ENCODE measurements around the gene EBNA1BP2. TPM values are rescaled to one million over a fixed set of nuclear protein-coding genes. Genes with fewer than 3 reads are reported as not detected.
"Not testable (repeated sequence)": the region's sequence is repeated elsewhere in the genome, so short reads cannot be mapped to it uniquely, and the experiment has no call there.

Gene EBNA1BP2
- total and polyA plus RNA-seq, 7 donors: 20.1 to 153 (median 46.2) TPM

- Histone ChIP-seq H3K4me1 (no peaks in the 10 kb centered on the region), H3K27ac (no peak overlapping the region), H3K9me3 (no peaks in the 10 kb centered on the region), H3K27me3 (ENCODE audit: insufficient read depth in 3 of 3, low read length in 2 of 3) (peaks cover 5 to 7% (median 6%) of the 10 kb centered on the region in 3 donors), H3K4me3 (no peak overlapping the region), H3K36me3 (ENCODE audit: insufficient read depth in 1 of 2, low read depth in 1 of 2) (no peaks in the 10 kb centered on the region)
- TF ChIP-seq CTCF (IDR thresholded peaks at IDR 0.05): no peak
- intact Hi-C loops (cut with DNase I): no loop called here
- no peak for ATAC-seq
- 21 to 42% (median 36%) methylated on average over 1 of the region's 1 CpG for WGBS, 3 donors
- DNase-seq: no peak
Observed at GRCh38 chr1:43134068-43134467, 38.0 kb downstream of the EBNA1BP2 start.

GRCh38 chr1:43129426-43129825 lies 42.7 kb downstream of the EBNA1BP2 start:
- Histone ChIP-seq H3K27me3 (ENCODE audit: insufficient read depth in 3 of 3, low read length in 2 of 3) (peaks cover 4 to 19% (median 6%) of the 10 kb centered on the region in 3 donors), H3K9me3 (no peaks in the 10 kb centered on the region), H3K27ac (no peak overlapping the region), H3K4me1 (no peaks in the 10 kb centered on the region), H3K36me3 (ENCODE audit: insufficient read depth in 1 of 2, low read depth in 1 of 2) (no peaks in the 10 kb centered on the region), H3K4me3 (no peak overlapping the region)
- TF ChIP-seq CTCF (IDR thresholded peaks at IDR 0.05): no peak
- no peak for DNase-seq
- intact Hi-C loops (cut with DNase I): no loop called here
- WGBS, 3 donors: 45 to 51% (median 48%) methylated on average over 5 of the region's 5 CpGs
- ATAC-seq: no peak

- H3K27ac ChIP-seq: no peak overlapping the region
- 75 to 86% (median 82%) methylated on average over 3 of the region's 3 CpGs for WGBS, 3 donors
- no peak overlapping the region for H3K4me3 ChIP-seq
- H3K9me3 ChIP-seq: no peaks in the 10 kb centered on the region
- DNase-seq (no peak), ATAC-seq (no peak)
- peaks cover 4 to 19% (median 6%) of the 10 kb centered on the region in 3 donors for H3K27me3 ChIP-seq (ENCODE audit: insufficient read depth in 3 of 3, low read length in 2 of 3)
- H3K4me1 ChIP-seq: no peaks in the 10 kb centered on the region
- no peaks in the 10 kb centered on the region for H3K36me3 ChIP-seq (ENCODE audit: insufficient read depth in 1 of 2, low read depth in 1 of 2)
- intact Hi-C loops (cut with DNase I): no loop called here
- no peak for TF ChIP-seq CTCF (IDR thresholded peaks at IDR 0.05)
Observed at GRCh38 chr1:43128816-43129215, 43.3 kb downstream of the EBNA1BP2 start.

DNA sequence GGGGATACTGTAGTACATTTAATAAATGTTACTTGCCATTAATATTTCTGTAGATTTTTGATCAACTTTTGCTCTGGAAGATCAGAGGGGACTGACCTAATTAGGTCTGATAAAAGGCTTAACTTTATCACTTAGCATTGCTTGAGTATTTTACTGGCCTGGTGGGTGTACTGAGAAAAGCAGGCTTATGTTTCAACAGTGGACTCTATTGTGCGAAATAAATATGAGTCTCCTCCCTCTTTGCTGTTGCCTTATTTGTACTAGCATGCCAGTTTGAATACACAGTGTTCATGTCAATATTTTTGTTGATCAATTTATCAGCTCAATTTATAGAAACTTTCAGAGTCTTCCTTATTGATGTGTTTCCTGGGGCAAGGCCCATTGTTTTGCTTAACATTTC lies 49.1 kb downstream of the EBNA1BP2 start:
- H3K36me3 ChIP-seq (ENCODE audit: insufficient read depth in 1 of 2, low read depth in 1 of 2): no peaks in the 10 kb centered on the region
- no peak overlapping the region for H3K4me3 ChIP-seq
- TF ChIP-seq CTCF (IDR thresholded peaks at IDR 0.05): no peak
- ATAC-seq (no peak), DNase-seq (no peak)
- WGBS, 3 donors: 60 to 79% (median 68%) methylated on average over 1 of the region's 1 CpG
- no peaks in the 10 kb centered on the region for H3K4me1 ChIP-seq
- intact Hi-C loops (cut with DNase I): no loop called here
- peaks cover 0 to 21% (median 2%) of the 10 kb centered on the region in 3 donors for H3K27me3 ChIP-seq (ENCODE audit: insufficient read depth in 3 of 3, low read length in 2 of 3)
- no peak overlapping the region for H3K27ac ChIP-seq
- H3K9me3 ChIP-seq: no peaks in the 10 kb centered on the region

- Histone ChIP-seq H3K36me3 (ENCODE audit: insufficient read depth in 1 of 2, low read depth in 1 of 2) (no peaks in the 10 kb centered on the region), H3K4me1 (no peaks in the 10 kb centered on the region), H3K27me3 (ENCODE audit: insufficient read depth in 3 of 3, low read length in 2 of 3) (peaks cover 0 to 8% (median 0%) of the 10 kb centered on the region in 3 donors), H3K4me3 (no peak overlapping the region), H3K27ac (no peak overlapping the region), H3K9me3 (no peaks in the 10 kb centered on the region)
- ATAC-seq (no peak), DNase-seq (no peak)
- intact Hi-C loops (cut with DNase I): no loop called here
- TF ChIP-seq CTCF (IDR thresholded peaks at IDR 0.05): no peak
- 83 to 89% (median 88%) methylated on average over 8 of the region's 8 CpGs for WGBS, 3 donors
Observed at GRCh38 chr1:43121256-43121900, 50.7 kb downstream of the EBNA1BP2 start.

DNA sequence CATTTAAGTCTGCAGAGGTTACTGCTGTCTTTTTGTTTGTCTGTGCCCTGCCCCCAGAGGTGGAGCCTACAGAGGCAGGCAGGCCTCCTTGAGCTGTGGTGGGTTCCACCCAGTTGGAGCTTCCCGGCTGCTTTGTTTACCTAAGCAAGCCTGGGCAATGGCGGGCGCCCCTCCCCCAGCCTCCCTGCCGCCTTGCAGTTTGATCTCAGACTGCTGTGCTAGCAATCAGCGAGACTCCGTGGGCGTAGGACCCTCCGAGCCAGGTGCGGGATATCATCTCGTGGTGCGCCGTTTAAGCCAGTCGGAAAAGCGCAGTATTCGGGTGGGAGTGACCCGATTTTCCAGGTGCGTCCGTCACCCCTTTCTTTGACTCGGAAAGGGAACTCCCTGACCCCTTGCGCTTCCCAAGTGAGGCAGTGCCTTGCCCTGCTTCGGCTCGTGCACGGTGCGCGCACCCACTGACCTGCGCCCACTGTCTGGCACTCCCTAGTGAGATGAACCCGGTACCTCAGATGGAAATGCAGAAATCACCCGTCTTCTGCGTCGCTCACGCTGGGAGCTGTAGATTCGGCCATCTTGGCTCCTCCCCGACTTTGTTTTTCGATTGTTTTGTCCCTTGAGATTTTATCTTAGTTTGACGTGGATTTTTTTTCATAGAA lies 52.0 kb downstream of the EBNA1BP2 start:
- H3K27me3 ChIP-seq (ENCODE audit: insufficient read depth in 3 of 3, low read length in 2 of 3); H3K4me3 ChIP-seq; DNase-seq; H3K4me1 ChIP-seq; ATAC-seq; H3K36me3 ChIP-seq (ENCODE audit: insufficient read depth in 1 of 2, low read depth in 1 of 2); intact Hi-C loops (cut with DNase I); H3K27ac ChIP-seq; H3K9me3 ChIP-seq: not testable (repeated sequence)
- WGBS, 3 donors: 72 to 80% (median 75%) methylated on average over 21 to 25 of the region's 35 CpGs

All from psoas muscle (tissue), 8 donors.